Peyer's patch (tissue), 4 donors: ENCODE data around the gene RARB.

Experiments used
- POLR2A ChIP-seq, 2 donors: fragments of 450-650 bp; IDR thresholded peaks; one replicate each; pipeline ENCODE4 v1.5.1; 2017; ENCODE audit warnings: antibody characterized with exemption in 2 of 2, mild to moderate bottlenecking in 2 of 2, moderate library complexity in 2 of 2
- TF ChIP-seq, protein P1 (sequence below), 6 experiments: fragments of 450-650 bp in 4 of 6; fragments of 200-600 bp in 2 of 6; sonication (generic) in 1 of 6; IDR thresholded peaks; one replicate each; pipeline ENCODE4 v1.5.1; 2017 to 2019; ENCODE audit warnings: antibody characterized with exemption in 6 of 6, mild to moderate bottlenecking in 3 of 6, moderate library complexity in 1 of 6

DNA sequence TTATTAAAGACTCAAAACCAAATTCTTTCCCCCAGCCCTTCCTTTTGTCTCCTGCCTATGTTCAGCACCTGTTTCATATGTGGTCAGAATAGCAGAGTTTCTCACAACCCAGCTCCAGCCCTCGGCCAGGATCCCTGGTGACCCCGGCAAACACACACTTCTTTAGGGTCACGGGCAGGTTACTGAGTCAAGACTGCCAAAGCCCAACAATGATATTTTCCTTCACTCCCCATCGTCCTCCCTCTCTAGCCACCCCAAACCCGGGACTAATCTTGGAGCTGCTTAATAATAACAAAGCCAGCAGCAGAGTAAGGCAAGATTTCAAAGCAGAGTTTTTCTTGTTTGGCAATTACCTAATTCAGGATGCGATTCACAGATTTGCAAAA lies 25.5 kb downstream of the RARB start:
- TF ChIP-seq, protein P1, sequence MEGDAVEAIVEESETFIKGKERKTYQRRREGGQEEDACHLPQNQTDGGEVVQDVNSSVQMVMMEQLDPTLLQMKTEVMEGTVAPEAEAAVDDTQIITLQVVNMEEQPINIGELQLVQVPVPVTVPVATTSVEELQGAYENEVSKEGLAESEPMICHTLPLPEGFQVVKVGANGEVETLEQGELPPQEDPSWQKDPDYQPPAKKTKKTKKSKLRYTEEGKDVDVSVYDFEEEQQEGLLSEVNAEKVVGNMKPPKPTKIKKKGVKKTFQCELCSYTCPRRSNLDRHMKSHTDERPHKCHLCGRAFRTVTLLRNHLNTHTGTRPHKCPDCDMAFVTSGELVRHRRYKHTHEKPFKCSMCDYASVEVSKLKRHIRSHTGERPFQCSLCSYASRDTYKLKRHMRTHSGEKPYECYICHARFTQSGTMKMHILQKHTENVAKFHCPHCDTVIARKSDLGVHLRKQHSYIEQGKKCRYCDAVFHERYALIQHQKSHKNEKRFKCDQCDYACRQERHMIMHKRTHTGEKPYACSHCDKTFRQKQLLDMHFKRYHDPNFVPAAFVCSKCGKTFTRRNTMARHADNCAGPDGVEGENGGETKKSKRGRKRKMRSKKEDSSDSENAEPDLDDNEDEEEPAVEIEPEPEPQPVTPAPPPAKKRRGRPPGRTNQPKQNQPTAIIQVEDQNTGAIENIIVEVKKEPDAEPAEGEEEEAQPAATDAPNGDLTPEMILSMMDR (IDR thresholded peaks at IDR 0.05) = no peak
- no peak for TF ChIP-seq POLR2A (IDR thresholded peaks at IDR 0.05)
